Endothelial cell of umbilical vein (primary cell): Measurements from ENCODE around the gene EPB41L2. TPM values are rescaled to one million over a fixed set of nuclear protein-coding genes. Genes with fewer than 3 reads are reported as not detected.

ENCODE experiments used
- BruUV-seq: library from RNA; stranded (reverse); fragments of 400-500 nt; replicated peaks from 2 replicates; lab custom pipeline; 2021; lab: Mats Ljungman, UMichigan
- CTCF ChIA-PET: fragments of 300-600, 350-600 bp; sonication (Branson Sonifier 250); formaldehyde crosslinking; loops from one replicate; lab custom pipeline; 2021; ENCODE audit warnings: antibody characterized with exemption, inconsistent platforms; lab: Charles Lee
- POLR2A ChIA-PET: fragments of 300-600, 350-600 bp; sonication (Branson Sonifier 250); formaldehyde crosslinking; loops from one replicate; lab custom pipeline; 2021; ENCODE audit warnings: antibody characterized with exemption, inconsistent platforms; lab: Charles Lee
- DNase-seq: peaks from one replicate; pipeline ENCODE4 v3.0.0-alpha.2; 2011; ENCODE audit warnings: low read depth, low spot score
- FAIRE-seq: peaks from 2 replicates; lab custom pipeline; 2011; peaks lifted over from hg19 to GRCh38; lab: Jason Lieb, UNC
- H2AFZ ChIP-seq: 2 replicates; pipeline ENCODE4 v1.6.0; 2012; ENCODE audit warnings: low read depth, low read length, control low read depth, inconsistent platforms
- H3K27ac ChIP-seq: 2 replicates; pipeline ENCODE4 v1.5.1; 2011; ENCODE audit warnings: low read depth, mild to moderate bottlenecking, control low read depth, low read length, moderate library complexity; ENCODE audit not compliant: insufficient read depth
- H3K27me3 ChIP-seq, 2 experiments: 2 replicates each; pipeline versions ENCODE4 v1.6.0 to v1.6.1; 2011; ENCODE audit warnings: low read length in 2 of 2, mixed read lengths in 1 of 2; ENCODE audit not compliant: control insufficient read depth in 2 of 2, insufficient read depth in 2 of 2
- H3K36me3 ChIP-seq, 2 experiments: 2 replicates in 1 of 2; 3 replicates in 1 of 2; pipeline ENCODE4 v1.5.1; 2011; ENCODE audit warnings: low read length in 2 of 2, mild to moderate bottlenecking in 1 of 2, moderate library complexity in 1 of 2; ENCODE audit not compliant: control insufficient read depth in 2 of 2, insufficient read depth in 2 of 2; ENCODE audit errors: extremely low read depth in 1 of 2
- H3K4me1 ChIP-seq: 3 replicates; pipeline ENCODE4 v1.5.1; 2011; ENCODE audit warnings: mild to moderate bottlenecking, low read length; ENCODE audit not compliant: control insufficient read depth, insufficient read depth; ENCODE audit errors: extremely low read depth
- H3K4me2 ChIP-seq: 2 replicates; pipeline ENCODE4 v1.6.1; 2011; ENCODE audit warnings: low read length, control low read depth, mixed read lengths; ENCODE audit not compliant: insufficient read depth
- H3K4me3 ChIP-seq, 3 experiments: fragments of 200-600 bp in 1 of 3; sonication (generic), shearing (Covaris generic) in 1 of 3; replicated peaks in 1 of 3; 2 replicates each; pipeline ENCODE4 v1.5.1; 2011 to 2016; ENCODE audit warnings: control low read depth in 3 of 3, low read length in 3 of 3, mild to moderate bottlenecking in 2 of 3, inconsistent platforms in 1 of 3, low read depth in 1 of 3, moderate library complexity in 1 of 3; ENCODE audit not compliant: insufficient read depth in 1 of 3
- H3K79me2 ChIP-seq: 2 replicates; pipeline ENCODE4 v1.6.0; 2012; ENCODE audit warnings: low read length, inconsistent platforms; ENCODE audit not compliant: control insufficient read depth, insufficient read depth
- H3K9ac ChIP-seq: replicated peaks from 2 replicates; pipeline ENCODE3; 2011; ENCODE audit warnings: low read length, control low read depth; ENCODE audit not compliant: insufficient read depth; ENCODE audit errors: extremely low read depth
- H3K9me1 ChIP-seq: replicated peaks from 3 replicates; pipeline ENCODE4 v1.6.0; 2011; ENCODE audit warnings: mild to moderate bottlenecking, low read length; ENCODE audit not compliant: control insufficient read depth, insufficient read depth; ENCODE audit errors: extremely low read depth
- H3K9me3 ChIP-seq: replicated peaks from 2 replicates; pipeline ENCODE4 v1.5.1; 2012; ENCODE audit warnings: low read length, inconsistent platforms; ENCODE audit not compliant: control insufficient read depth, insufficient read depth
- H4K20me1 ChIP-seq: replicated peaks from 2 replicates; pipeline ENCODE3; 2011; ENCODE audit warnings: mild to moderate bottlenecking, low read length; ENCODE audit not compliant: control insufficient read depth, insufficient read depth; ENCODE audit errors: extremely low read depth
- CTCF ChIP-seq, 2 donors: IDR thresholded peaks; 1 replicate in 1 of 2; 2 replicates in 1 of 2; pipeline ENCODE4 v1.5.1; 2011; ENCODE audit warnings: low read length in 2 of 2, mild to moderate bottlenecking in 2 of 2, moderate library complexity in 2 of 2, control low read depth in 1 of 2, inconsistent platforms in 1 of 2, low read depth in 1 of 2; ENCODE audit not compliant: insufficient read depth in 1 of 2; ENCODE audit errors: extremely low read depth in 1 of 2
- EZH2 ChIP-seq: IDR thresholded peaks from 2 replicates; pipeline ENCODE4 v1.6.1; 2012; ENCODE audit warnings: borderline replicate concordance, low read depth, mild to moderate bottlenecking, moderate library complexity, low read length, inconsistent platforms; ENCODE audit not compliant: severe bottlenecking
- FOS ChIP-seq: IDR thresholded peaks from 2 replicates; pipeline ENCODE4 v1.6.1; 2011; ENCODE audit warnings: mild to moderate bottlenecking, low read length, moderate library complexity, borderline replicate concordance; ENCODE audit not compliant: insufficient read depth
- GATA2 ChIP-seq: IDR thresholded peaks from 2 replicates; pipeline ENCODE4 v1.7.0; 2011; ENCODE audit warnings: low read depth, mild to moderate bottlenecking, moderate library complexity, mixed read lengths, low read length; ENCODE audit not compliant: insufficient read length, insufficient read depth
- JUN ChIP-seq: IDR thresholded peaks from 2 replicates; pipeline ENCODE4 v1.6.1; 2011; ENCODE audit warnings: borderline replicate concordance, low read depth; ENCODE audit not compliant: insufficient read length, insufficient read depth
- MAX ChIP-seq: IDR thresholded peaks from 2 replicates; pipeline ENCODE4 v1.6.1; 2011; ENCODE audit not compliant: insufficient read depth, insufficient read length
- MYC ChIP-seq: IDR thresholded peaks from one replicate; pipeline ENCODE4 v1.6.1; 2011; ENCODE audit warnings: mild to moderate bottlenecking, low read depth, low read length
- POLR2A ChIP-seq: IDR thresholded peaks from 2 replicates; pipeline ENCODE4 v1.6.1; 2012; ENCODE audit warnings: low read depth, mild to moderate bottlenecking, control low read depth, low read length
- POLR2AphosphoS5 ChIP-seq: IDR thresholded peaks from 2 replicates; pipeline ENCODE4 v1.6.1; 2012; ENCODE audit warnings: low read depth, mild to moderate bottlenecking, control low read depth, low read length, moderate library complexity; ENCODE audit not compliant: insufficient read depth
- dilution Hi-C: fragments of 300-500 bp; cut with MboI; formaldehyde crosslinking; loops from one replicate; pipeline ENCODE4 v1.15.0; 2019; ENCODE audit warnings: low sequenced_read_pairs; ENCODE audit not compliant: extremely low pct_ligation_motif_present
- intact Hi-C: fragments of 100-400 bp; cut with micrococcal nuclease; formaldehyde crosslinking; loops from one replicate; pipeline ENCODE4 v1.10.0; 2022
- polyA plus RNA-seq, 4 experiments: library from polyadenylated mRNA; depleted of rRNA in 3 of 4; stranded (reverse) in 3 of 4; unstranded in 1 of 4; fragments of >200 nt; gene quantifications; 2 replicates each; pipeline versions ENCODE4 v1.2.1 to v1.2.3, GENCODE V29; 2011 to 2012; ENCODE audit warnings: missing spikeins in 1 of 4
- total RNA-seq: library from RNA; stranded (reverse); gene quantifications from 2 replicates; pipeline ENCODE4 v1.2.3, GENCODE V29; 2021

Gene EPB41L2
- total and polyA plus RNA-seq, 2 donors (not counting 3 experiments of a cell fraction or from before 2014, with no cell fraction given): 26.5 to 87.7 TPM

- no peaks in the 10 kb centered on the region for H3K27me3 ChIP-seq
- dilution Hi-C loops: no loop called here
- no peak for FAIRE-seq
- intact Hi-C loops: no loop called here
- no peaks in the 10 kb centered on the region for H3K79me2 ChIP-seq
- H3K9me3 ChIP-seq: no peaks in the 10 kb centered on the region
- H3K9me1 ChIP-seq: no peaks in the 10 kb centered on the region
- ChIA-PET POLR2A (no interaction called here), CTCF (interaction anchor here (0.9 to 6.1 kb wide), 3 partner anchors 12 to 565 kb away, joined by 3 to 39 read pairs (median 3); partner anchors contain the start of gene TMEM200A)
- H3K4me1 ChIP-seq: no peaks in the 10 kb centered on the region
- peaks cover 0 to 1% of the 10 kb centered on the region in 2 experiments for H3K36me3 ChIP-seq
- BruUV-seq: no TSS peak
- H2AFZ ChIP-seq: no peak overlapping the region
- no peak for DNase-seq
- H3K4me2 ChIP-seq: no peak overlapping the region
- no peak overlapping the region for H3K27ac ChIP-seq
- H3K9ac ChIP-seq: no peak overlapping the region
- no peak for TF ChIP-seq MAX
- no peak for TF ChIP-seq MYC
- no peak for TF ChIP-seq EZH2
- no peak for TF ChIP-seq CTCF (IDR thresholded peaks at IDR 0.05; ENCODE audit: extremely low read depth in 1 of 2, insufficient read depth in 1 of 2, low read depth in 1 of 2, low read length in 2 of 2)
- TF ChIP-seq GATA2: no peak
- no peak for TF ChIP-seq POLR2A
- no peak for TF ChIP-seq POLR2AphosphoS5
- no peak for TF ChIP-seq FOS
- no peak for TF ChIP-seq JUN
- H3K4me3 ChIP-seq: no peak overlapping the region
- no peaks in the 10 kb centered on the region for H4K20me1 ChIP-seq
Observed at GRCh38 chr6:130859161-130859867, 203.7 kb downstream of the EPB41L2 start.
